Frontal cortex (tissue), 4 donors: Measurements from ENCODE around the gene CACNA2D4. TPM values are rescaled to one million over a fixed set of nuclear protein-coding genes. Genes with fewer than 3 reads are reported as not detected.

ENCODE experiments used
- DNase-seq, 2 donors: peaks; one replicate each; pipeline ENCODE4 v3.0.0; 2012; ENCODE audit warnings: low spot score in 2 of 2
- FAIRE-seq: peaks from 2 replicates; lab custom pipeline; 2012; peaks lifted over from hg19 to GRCh38; lab: Jason Lieb, UNC
- total RNA-seq: library from RNA; depleted of rRNA; stranded (reverse); fragments of >200 nt; gene quantifications from one replicate; pipeline ENCODE4 v1.2.3, GENCODE V29; 2014
- donor health status: control.
- donor health status: control.
- donor health status: control.

CACNA2D4 gene
- total RNA-seq, 1 donor from 2014 or later: not detected

GRCh38 chr12:1934831-1935230, 16.4 kb upstream of the CACNA2D4 start:
- FAIRE-seq: no peak

GRCh38 chr12:1934068-1934467, 15.6 kb upstream of the CACNA2D4 start:
- DNase-seq (no peak), FAIRE-seq (no peak)

More at GRCh38 chr12:1934831-1935230, 16.4 kb upstream of the CACNA2D4 start:
- DNase-seq: no peak

- FAIRE-seq: no peak
These were observed 15.0 kb upstream of the CACNA2D4 start for GRCh38 chr12:1933342-1934051.

GRCh38 chr12:1932264-1932777, 13.9 kb upstream of the CACNA2D4 start:
- DNase-seq (no peak), FAIRE-seq (no peak)

More at GRCh38 chr12:1933342-1934051, 15.0 kb upstream of the CACNA2D4 start:
- no peak for DNase-seq

GRCh38 chr12:1931642-1932041, 13.2 kb upstream of the CACNA2D4 start:
- no peak for DNase-seq
- no peak for FAIRE-seq

- FAIRE-seq (no peak), DNase-seq (no peak)
These were observed 12.5 kb upstream of the CACNA2D4 start for GRCh38 chr12:1930803-1931597.

- no peak for FAIRE-seq
These were observed 11.7 kb upstream of the CACNA2D4 start for GRCh38 chr12:1929985-1930802.

GRCh38 chr12:1929241-1929984, 11.0 kb upstream of the CACNA2D4 start:
- FAIRE-seq: no peak
- no peak for DNase-seq

More at GRCh38 chr12:1929985-1930802, 11.7 kb upstream of the CACNA2D4 start:
- DNase-seq: no peak

GRCh38 chr12:1928439-1929121, 10.1 kb upstream of the CACNA2D4 start:
- FAIRE-seq (no peak), DNase-seq (no peak)

GRCh38 chr12:1927751-1928351, 9.4 kb upstream of the CACNA2D4 start:
- no peak for FAIRE-seq
- no peak for DNase-seq

- DNase-seq: no peak
- FAIRE-seq: no peak
These were observed 8.7 kb upstream of the CACNA2D4 start for GRCh38 chr12:1927051-1927680.

- FAIRE-seq (no peak), DNase-seq (no peak)
These were observed 7.8 kb upstream of the CACNA2D4 start for GRCh38 chr12:1926251-1926657.

- no peak for FAIRE-seq
- no peak for DNase-seq
These were observed 7.2 kb upstream of the CACNA2D4 start for GRCh38 chr12:1925684-1926006.

- DNase-seq (no peak), FAIRE-seq (no peak)
These were observed 6.7 kb upstream of the CACNA2D4 start for GRCh38 chr12:1924996-1925683.

- FAIRE-seq (no peak), DNase-seq (peak in 1 of 2 donors; percentile 1)
These were observed 4.5 kb upstream of the CACNA2D4 start for GRCh38 chr12:1922985-1923384.

GRCh38 chr12:1922075-1922709, 3.7 kb upstream of the CACNA2D4 start:
- DNase-seq: peak in 1 of 2 donors; percentile 4
- no peak for FAIRE-seq

GRCh38 chr12:1920971-1921370, 2.5 kb upstream of the CACNA2D4 start:
- peak in 1 of 2 donors; percentile 12 for DNase-seq
- no peak for FAIRE-seq
